HG03354 (cell line): ENCODE measurements around the gene PRR5L.

Experiments
- ATAC-seq: cut with Tn5 transposase; IDR thresholded peaks from one replicate; pipeline ENCODE4 v1.9.1; 2021; ENCODE audit warnings: mild to moderate bottlenecking; ENCODE audit not compliant: unreplicated experiment, poor library complexity, severe bottlenecking

The PRR5L gene

DNA sequence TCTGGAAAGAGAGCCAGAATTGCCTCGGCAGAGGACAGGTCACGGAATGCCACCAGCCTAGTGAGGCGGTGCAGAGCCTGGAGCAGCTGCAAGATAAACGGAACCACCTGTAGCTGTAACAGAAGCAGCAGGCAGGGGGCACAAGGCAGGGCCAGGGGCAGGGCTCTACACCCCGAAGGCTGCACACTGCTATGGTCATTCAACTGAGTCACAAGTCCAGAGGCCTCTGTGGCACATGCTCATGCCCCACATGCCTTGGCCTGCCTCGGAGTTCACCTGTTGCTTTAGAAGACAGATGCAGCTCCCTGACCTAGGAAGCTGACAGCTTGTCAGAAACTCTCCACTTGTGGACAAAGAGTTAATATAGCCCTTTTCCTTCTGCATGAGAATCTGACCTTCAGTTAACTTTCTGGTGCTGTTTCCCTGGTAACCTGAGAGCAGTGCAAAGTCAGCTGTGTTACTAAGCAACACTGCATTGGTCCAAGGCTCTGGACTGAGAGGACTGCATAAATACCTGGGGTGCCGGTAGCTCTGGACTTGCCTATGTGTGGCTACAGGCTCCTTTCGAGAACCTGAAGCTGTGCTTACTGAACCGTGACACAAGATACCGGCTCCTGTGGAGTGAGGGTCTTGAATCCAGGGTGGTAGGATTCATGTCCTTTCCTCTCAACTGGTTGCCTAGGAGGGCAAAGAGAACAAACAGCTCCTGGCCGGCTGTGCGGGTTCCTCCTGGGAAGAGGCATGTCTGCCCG, 17.4 kb upstream of the PRR5L start:
- no peak for ATAC-seq

DNA sequence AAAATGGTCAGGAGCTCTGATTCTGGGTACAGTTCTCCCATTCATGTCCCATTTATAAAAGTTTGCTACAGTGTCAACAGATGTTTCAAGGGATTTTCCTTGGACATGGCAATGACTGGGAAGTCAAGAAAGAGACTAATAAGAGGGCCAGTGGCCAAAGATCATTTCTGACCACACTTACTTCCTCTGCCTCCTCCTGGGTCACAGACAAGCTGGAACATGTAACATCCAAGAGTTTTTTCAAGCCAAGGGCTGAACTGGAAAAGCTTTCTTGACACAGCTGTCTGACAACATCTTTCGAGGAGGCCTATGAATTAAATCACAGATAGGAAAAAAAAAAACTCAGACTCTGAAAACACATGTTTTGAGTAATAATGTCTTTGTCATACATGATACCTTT, 15.6 kb upstream of the PRR5L start:
- no peak for ATAC-seq

DNA sequence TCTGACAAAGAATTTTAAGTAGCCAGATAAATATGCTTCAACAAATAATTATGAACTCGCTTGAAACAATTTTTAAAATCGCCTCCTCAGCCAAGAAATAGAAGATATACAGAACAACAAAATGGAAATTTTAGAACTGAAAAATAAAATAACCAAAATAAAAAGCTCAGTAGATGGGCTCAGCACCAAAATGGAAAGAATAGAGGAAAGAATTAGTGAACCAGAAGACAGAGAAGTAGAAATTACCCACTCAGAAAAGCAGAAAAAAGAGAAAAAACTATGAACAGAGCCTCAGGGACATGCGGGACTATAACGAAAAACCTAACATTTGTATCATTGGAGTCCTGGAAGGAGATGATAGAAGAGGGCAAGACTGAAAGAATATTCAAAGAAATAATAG, 14.2 kb upstream of the PRR5L start:
- ATAC-seq = no peak

DNA sequence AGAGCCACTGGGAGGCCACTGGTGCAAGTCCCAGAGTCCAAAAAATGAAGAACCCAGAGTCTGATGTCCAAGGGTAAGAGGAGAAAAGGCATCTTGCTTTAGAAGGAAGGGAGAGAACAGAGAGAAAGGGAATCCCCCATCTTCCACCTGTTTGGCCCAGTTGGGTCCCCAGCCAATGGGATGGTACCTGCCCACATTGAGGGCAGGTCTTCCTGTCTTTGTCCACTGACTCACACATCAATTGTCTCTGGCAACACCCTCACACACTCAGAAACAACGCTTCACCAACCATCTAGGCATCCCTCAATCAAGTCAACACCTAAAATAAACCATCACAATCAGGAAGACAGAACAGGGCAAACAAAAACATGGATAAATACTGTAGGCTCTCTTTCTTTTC, 13.2 kb upstream of the PRR5L start:
- ATAC-seq = no peak

DNA sequence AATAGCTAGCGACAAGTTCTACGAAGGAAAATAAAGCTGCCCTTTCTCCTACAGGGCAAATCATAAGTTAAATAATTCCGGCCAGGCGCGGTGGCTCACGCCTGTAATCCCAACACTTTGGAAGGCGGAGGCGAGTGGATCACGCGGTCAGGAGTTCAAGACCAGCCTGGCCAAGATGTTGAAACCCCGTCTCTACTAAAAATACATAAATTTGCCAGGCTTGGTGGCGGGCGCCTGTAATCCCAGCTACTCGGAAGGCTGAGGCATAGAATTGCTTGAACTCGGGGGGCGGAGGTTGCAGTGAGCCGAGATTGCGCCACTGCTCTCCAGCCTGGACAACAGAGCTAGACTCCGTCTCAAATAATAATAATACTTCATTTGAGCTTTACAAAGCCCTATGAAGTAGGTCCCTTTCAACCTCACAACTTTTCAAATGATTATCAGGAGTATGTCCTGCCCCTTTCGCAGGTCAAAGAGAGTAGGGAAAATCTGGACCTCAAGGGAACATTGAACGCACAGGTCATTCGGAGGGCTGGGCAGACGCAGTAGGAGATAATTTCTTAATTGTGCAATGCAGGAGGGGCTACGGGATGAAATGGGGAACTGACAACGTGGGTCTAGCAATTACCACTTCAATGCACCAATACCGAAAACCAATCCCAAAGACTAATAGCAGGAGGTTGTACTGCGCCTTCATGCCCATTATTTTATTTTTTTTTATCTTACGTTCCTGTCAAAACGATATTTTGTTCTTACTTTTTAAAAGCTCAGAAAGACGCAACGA, 7.5 kb upstream of the PRR5L start:
- peak; percentile 20 for ATAC-seq

DNA sequence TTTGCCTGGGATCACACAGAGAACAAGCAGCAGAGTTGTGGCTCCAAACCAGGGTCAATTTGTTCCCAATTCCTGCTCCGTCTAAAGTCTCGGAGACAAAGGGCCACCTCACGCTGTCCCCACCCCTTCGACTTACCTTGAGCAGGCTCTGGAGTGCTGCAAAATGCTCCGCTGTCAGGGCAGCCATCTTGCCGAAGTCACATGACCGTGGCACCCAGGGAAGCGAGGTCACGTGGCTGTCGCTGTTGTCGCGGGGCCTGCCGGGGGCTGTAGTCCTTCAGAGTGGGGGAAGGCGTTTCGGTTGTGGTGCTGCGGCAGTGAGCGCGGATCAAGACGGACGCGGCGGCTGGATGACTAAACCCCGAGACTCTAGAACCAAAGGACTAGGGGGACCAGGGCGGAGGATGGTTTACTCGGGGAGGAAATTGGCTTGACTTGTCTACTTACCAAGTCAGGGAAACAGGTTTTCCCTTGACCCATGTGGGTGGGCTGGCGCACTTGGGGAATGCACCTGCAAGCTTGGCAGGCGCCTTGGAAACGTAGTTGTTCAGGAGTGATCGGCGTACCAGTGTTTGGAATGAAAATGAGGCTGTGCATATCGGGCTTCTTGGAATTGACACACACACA, 6.7 kb upstream of the PRR5L start, which contains the start of gene COMMD9:
Gene COMMD9 (minus strand): TSS at position 199 of the 627 bp plus-strand sequence. CDS start 12 bp downstream, at position 187.
- ATAC-seq = peak; percentile 99

DNA sequence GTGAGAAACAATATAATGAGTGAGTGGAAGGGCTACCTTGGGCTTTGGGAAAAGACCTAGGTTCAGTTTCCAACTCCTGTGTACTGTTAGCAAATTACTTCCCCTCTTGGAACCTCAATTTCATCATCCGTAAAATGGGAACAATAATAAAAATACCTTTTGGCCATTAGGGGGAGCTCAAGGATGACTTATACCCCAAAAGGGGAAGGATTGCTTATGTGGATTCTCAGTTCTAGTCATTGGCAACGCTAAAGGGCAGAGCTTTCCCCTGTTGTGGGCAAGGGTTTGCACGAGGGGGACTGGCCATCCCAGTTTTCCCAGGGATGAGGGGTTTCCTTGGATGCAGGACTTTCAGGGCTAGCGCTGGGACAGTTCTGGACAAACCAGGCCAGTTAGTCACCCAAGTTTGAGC, 3.8 kb upstream of the PRR5L start:
- ATAC-seq = no peak

DNA sequence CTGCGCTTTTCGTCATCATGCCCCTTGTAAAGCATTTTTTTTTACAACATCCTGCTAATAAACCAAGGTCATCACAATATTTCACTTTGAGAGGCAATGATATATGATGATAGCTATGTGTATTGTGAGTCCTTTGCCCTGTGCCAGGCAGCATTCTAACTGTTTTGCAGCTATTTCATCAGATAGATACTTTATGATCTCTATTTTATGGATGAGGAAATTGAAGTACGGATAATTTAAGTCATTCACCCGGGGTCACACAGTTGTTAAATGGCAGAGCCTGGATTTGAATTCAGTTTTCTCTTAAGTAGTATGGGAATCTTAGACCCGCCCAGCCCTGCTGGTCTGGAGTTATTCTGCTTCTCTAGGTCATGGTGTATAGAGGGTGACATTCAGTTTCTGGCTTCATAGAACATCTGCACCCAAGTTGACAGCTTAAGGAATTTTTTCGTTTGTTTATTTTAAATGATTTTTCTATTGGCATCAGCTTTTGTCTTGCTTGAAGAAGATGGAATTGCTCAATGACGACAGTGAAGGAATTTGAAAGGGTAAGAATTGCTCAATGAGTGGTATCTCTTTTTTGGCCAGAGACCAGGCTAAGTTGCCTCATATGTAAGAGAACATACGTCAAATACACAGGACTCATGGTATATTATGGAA, 926 bp downstream of the PRR5L start:
- no peak for ATAC-seq

DNA sequence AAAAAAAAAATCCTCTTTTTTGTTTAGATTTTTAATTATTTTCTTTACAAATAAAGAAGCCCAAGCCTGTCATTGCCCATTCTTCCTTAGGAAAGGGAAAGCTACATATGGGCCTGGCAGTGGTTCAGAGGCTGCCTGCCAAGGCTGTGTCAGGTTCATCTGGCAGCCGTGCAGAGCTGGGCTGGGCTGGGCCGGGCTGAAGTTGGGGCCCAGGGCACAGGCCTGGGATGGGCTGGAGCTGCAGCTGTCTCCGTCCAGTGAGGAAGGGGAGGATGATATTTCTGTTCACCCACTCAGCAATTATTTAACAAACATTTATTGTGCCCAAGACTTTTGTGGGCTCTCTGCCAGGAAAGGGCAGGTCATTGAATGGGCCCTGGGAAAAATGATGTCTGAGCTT, 4.6 kb downstream of the PRR5L start:
- no peak for ATAC-seq

DNA sequence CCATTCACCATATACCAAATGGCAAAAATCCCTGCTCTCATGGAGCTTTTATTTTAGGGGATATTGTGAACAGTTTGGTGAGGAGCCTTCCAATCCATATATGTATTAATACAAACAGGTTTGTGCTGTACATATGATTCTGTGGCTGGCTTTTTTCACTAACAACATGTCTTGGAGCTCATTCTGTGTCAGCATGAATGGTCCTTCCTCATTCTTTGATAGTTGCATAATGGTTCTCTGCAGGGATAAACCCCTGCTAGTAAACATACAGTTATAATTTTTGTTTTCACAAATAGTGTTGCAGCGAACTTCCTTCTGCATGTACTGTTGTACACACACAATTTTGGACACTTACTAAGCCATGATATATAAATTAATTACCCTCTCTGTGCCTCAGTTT, 8.3 kb downstream of the PRR5L start:
- no peak for ATAC-seq

DNA sequence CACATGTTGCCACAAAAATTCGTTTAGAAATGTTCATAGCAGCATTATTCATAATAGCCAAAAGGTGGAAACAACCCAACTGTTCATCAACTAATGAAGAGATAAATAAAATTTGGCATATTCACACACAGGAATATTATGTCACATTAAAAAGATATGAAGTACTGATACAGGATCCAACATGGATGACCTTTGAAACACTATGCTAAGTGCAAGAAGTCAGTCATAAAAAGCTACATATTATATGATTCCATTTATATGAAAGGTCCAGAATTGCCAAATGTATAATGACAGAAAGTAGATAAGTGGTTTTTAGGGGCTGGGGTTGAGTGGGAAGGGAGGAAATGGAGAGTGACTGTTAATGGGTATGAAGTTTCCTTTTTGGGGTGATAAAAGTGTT, 9.0 kb downstream of the PRR5L start:
- ATAC-seq = no peak

DNA sequence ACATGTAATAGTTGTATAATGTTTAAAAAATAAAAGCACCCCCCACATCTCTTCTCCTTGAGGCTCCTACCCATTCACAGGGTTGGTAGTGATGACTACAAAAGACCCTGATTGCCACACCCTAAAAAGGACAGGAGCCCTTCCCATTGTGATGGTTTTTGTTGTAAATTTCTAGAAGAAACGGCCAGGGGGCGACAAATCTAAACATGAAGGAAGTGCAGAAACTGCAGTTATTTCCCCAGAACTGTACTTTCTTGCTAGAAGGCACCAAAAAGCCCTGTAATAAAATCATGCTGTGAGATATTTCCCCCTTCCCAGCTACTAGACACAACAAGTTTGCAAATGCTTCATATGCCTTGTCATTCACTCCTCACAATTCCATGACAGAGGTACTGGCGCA, 10.8 kb downstream of the PRR5L start:
- ATAC-seq = peak; percentile 62

DNA sequence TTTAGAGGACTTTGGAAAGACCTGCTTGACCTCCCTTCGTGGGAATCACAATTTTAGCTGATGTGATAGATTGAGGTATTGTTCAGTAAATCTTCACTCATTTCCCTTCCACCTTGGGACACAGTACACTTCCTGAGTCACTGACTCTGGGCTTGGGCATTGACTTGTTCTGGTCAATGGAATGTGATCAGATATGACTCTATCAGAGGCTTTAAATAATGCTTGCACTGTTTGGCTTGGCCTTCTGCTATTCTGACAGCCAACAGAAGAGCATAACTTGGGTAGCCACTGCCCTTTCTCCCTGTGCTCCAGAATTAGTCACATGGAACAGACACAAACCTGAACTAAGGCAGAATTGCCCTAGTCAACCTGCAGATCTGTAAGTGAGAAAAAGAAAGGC, 12.5 kb downstream of the PRR5L start:
- ATAC-seq = no peak

DNA sequence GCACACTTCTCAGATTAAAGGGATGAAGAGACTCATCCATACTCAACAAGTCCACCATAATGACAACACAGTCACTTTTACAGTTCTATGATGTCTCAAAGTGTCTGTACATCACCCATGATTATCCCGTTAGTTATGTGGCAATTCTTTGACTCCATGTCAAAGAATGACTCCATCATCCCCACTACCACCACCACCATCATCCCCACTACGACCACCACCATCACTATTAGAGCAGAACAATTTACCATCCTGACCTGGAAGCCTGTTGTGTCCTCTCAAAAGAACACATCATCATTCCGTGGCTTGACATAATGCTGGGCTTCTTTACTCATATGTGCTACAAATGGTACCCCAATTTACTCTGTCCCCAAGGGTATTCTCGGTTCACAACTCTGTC, 13.7 kb downstream of the PRR5L start:
- ATAC-seq = no peak

DNA sequence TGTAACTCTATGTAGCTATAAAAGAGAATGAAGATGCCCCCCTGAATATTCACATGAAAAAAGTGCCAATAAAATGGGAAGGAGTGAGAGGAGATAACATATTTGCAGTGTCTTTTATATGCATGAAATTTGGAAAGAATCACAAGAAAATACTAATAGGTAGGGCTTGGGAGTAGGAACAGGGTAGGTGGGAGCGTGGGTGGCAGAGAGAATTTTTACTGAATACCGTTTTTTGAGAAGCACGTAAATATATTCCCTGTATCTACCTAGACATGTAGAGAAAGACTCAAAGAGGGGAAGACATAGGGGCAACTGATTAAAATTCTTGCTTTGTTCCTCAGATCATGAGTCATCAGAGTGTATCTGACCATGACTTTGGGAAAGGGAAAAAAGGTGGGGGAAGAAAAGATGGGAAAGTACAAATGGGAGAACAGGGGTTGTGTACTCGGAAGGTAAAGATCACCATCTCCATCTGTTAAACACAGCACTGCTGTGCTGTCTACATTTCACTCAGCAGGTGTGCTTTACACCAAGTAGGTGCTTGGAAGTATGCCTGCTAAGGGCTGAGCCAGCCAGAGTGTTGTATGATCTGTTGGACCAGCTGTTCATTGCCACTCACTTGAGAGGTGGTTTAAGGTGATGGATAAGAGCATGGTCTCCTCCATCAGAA, 16.0 kb downstream of the PRR5L start:
- ATAC-seq = no peak

DNA sequence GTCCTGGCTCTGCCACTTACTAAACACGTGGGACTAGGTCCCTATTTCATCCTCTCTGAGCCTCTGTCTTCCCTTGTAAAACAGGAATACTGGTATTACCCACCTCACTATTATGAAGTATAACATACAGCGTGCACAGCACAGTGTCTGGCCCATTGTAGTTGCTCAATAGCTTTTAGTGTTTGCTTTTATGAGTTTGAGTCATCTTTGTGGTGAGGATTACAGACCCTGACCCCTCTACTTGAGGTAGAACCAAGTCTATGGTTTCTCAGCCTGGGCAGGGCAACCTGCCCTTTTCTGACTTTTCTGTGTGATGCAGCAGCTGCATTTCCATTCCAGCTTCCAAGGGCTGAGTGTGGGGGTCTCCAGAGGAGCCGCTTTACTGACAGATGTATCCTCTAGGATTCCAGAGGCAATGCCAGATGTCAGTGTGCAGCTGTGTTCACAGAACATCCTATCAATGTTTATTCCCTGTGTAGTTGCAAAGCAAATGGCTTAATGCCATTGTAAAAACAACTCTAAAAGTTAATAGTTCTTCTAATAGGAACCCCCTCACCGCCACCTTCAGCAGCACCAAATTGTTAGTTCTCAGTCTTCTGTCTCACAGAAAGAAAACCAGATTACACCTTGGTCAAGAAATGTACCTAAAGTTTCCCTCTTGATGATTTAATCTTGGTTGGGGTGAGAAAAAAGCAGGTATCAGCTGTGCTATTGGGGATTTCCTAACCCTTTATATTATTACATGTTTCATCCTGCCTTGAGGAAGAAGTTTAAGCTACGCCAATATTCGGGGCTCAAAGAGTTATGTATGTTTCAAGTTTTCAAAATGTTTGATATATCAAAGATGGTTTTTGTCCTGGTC, 16.8 kb downstream of the PRR5L start:
- ATAC-seq = no peak

DNA sequence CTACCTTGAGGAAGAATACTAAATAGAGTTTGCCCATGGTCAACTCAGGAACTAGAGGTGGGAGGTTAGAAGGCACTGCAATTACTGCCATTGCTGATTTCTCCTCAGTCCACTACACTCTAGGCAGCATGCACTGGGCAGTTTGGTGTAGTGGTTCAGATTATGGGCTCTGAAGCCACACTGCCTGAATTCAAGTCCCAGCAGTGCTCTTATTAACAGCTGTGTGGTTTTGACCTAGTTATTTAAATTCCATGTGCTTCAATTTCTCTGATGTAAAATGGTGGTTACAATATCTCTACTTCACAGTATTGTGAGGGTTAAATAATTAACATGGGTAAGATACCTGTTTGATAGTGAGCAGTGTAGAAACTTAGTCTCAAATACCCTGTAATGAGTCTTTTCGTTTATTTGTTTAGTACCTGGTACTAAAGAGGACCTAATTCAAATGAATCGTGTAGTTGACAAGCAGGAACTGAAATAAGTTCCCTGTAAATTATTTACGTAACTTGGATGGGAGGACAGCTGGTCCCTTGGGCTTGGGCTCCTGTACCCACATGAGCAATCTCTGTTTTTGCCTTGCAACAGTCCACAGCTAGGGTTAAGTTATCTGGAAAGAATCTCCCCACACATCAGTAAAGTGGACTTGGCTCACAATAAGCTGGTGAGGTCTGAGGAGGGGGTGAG, 17.8 kb downstream of the PRR5L start:
- peak; percentile 91 for ATAC-seq

DNA sequence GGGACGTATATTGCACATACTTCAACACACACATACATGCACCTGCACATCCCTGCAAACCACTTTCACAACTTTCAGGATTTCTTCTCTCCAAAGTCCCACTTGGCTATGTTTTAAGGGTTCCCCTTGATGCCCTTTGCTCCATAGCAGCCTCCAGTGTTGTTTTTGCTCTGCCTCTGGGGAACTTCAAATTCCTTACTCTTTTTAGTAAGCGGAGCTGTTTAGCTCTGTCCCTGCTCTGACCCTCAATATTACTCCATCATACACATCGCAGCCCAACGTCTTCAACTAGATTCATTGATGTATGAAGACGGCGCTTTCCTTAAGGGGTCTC, 18.3 kb downstream of the PRR5L start:
- no peak for ATAC-seq
